NCI-H187 (cell line): ENCODE data around the gene NCKAP5.
"Not testable (repeated sequence)": the region's sequence is repeated elsewhere in the genome, so short reads cannot be mapped to it uniquely, and the experiment has no call there.

Experiments used
- DNase-seq, 2 experiments: peaks; one replicate each; lab custom pipeline; 2025; lab: John Stamatoyannopoulos, UW

The NCKAP5 gene

DNA sequence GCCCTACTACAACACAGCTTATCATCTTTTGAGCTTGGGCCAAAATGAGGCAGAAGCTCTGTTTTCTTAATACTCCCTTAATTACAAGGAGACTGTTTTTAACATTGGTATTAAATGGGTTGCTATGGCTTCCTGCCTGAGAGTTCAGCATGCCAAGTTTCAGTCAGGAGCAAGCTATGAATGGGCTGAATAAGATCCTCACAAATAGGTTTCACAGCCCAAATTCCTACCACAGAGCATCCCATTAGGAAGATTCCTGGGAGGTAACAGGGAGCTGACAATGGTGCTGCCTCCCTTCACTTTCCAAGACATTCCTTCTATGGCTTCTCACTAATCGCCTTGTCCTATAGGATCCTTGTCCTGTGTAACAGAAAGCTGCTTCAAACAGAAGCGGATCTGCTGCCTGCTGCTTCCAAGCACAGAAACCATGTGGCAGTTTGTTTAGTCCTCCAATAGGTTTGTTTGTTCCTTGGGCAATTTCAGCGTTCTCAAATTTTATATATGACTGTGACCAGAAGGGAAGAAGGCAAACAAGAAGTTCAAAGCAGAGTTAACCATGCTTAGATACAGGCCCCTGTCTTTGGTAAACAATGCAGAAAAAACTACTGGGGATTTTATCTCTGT is 70.9 kb downstream of the NCKAP5 start:
- no peak for DNase-seq

DNA sequence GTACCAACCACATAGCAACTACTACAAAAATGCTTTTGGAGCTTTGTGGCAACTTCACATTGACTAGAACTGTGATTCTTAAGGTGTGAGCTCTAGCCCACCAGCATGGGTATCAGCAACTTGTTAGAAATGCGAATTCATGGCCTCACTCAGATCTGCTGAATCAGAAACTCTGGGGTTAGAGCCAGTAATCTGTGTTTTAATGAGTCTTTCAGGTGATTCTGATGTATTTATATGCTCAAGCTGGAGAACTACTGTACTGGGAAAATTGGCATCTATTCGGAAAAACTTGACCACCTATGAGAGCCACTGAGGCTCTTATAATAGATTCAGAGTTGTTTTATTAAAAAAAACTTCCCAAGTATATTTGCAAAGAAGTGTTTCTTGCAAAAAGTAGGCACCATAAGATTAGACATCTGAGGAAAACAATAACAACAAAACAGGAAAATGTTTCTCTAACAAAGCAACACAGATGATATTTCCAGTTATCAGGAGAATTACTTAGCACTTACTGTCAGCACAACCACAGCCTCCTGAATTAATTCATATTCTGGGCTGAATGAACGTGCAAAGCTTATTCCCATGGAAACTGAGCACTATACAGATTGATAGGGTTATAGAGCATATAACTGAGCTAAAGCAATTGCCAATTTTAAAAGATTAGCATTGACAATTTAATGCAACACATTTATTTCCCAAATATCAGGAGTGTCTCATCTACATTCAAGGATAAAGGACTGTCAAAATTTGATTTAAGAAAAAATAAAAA is 71.6 kb downstream of the NCKAP5 start:
- DNase-seq = no peak

DNA sequence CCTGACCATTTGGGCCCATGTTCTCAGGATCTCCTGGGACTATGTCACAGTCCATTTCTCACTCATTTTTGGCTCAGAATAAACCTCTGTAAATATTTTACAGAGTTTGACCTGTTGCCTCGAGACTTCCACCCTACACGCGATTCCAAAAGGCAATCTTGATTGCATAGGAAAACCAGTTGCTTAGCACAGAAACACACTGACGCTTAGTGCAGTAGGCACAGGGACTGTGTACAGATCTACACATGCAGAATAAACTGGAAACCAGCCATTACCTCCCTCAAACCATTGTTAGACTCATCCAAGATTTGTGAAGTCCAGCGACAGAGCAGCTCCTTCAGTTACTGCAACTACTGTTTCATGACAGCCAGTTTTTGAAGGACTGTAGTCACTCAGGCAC is 73.0 kb downstream of the NCKAP5 start:
- DNase-seq = no peak

DNA sequence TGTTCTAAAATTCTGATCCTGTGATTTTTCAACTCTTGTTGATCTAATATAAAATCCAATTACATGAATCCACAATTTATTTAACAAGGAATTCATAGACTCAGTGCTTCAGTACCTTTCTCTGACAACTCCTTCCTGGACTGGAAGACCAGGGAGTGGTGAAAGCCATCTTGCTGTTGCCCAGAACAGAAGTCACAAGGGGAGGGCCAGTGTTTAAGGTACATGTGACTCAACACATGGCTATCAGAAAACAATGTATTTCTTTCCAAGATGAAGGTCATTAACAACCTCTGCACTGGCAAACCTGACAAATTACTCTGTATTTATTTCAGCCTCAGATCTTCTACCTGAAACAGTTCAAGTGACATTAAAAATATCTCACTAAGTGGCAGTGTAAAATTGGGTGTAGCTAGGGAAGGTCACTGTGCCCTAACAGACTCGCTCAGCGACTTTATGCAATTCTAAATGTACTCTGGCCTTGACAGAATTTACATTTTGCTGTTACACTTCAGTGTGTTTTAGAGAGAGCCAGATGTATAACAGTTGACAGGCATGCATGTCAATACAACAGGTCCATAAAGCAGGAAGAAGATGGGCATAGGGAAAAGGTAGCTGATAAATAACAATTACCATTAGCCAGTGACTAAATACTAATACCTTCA is 75.4 kb downstream of the NCKAP5 start:
- no peak for DNase-seq

DNA sequence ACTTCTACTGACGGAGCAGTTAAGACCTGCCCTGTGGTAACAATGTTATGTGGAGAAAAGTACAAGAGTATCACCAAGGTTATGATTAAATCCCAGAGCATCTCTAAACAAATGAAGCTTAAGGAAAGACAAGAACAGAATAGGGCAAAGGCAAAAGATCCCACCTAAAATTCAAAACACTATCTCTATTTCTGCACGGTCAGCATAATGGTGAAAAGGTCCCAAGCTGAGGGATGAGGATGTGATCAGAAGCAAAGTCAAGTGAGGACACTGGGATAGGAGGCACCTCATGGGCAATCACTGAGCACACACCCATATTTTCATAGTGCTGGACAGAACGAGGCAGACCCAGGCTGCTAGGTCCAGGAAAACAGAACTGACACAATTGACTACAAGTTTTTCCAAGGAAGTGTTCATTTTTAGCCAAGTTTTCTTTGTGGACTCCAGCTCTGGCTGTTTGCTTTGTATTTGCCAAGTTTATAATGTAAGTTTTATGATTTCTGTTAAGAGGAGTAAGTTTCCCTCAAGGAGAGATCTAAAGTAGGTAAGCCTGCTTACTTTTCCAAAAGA is 77.8 kb downstream of the NCKAP5 start:
- DNase-seq = no peak

DNA sequence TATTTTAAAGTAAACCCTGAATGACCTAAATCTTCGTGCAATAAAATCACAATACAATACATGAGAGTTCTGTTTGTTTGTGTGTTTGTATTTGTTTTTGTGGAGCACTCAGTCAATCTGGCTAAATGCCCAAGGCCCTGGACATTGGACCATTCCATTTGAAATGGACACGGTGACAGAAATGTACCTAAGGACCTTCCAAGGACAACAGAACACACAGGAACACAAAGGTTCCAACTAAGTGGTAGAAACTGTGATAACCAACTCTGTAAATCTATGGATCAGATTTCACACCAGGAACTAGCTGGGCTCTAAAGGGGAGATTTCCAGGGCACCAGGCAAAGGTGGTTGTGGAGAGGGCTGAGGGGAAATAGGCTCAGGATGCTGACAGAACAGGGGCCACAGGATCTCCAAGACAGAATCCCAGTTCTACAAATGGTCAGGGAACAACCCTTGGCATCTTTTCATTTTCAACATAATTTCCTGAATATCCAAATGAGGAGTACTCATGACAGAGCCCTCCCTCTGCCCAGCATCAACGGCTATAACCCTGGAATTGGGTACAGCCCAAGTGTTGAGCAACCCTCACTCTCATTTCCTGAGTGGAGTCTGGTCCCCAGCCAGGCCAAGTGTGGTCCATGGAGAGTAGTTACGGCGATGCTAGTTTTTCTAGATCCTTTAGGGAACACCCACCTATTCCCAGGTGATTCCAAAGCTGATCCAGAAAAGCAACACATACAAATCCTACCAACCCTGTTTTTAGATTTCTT is 78.4 kb downstream of the NCKAP5 start:
- no peak for DNase-seq

DNA sequence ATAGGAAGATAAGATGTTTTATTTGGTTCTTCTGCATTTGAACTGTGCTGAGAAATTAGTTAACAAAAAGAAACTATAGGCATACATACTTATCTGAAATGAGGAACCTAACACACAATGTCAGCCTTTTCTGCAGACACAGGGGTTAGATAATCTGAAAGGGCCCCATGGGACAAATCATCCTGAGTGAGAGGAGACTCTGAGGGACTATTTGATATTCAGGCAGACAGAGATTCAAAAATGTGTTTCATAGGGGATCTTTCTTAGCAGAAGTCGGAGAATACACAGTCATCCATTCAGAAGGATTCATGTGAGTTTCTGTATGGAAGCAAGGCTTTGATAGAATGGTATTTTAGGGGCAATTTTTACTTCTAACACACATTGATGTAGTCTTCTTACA is 79.1 kb downstream of the NCKAP5 start:
- DNase-seq = no peak

DNA sequence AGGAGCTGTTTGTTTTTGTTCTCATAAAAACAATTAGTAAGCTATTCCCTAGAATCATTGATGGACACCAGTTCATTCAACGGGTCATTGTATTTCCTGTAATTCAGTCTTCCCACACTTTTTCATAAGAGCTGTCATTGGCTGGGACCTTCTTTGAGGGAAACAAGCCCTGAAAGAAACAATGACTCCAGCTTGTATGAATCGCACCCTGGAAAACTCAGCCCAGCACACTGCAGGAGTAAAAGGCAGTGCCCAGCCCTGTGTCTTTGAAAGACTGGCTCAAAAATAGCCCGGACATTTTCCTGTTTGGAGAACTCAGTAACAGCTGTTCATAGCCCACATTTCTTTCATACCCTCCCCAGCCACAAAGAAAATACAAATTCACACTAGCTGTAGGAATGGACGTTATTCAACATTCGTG is 81.5 kb downstream of the NCKAP5 start:
- no peak for DNase-seq

DNA sequence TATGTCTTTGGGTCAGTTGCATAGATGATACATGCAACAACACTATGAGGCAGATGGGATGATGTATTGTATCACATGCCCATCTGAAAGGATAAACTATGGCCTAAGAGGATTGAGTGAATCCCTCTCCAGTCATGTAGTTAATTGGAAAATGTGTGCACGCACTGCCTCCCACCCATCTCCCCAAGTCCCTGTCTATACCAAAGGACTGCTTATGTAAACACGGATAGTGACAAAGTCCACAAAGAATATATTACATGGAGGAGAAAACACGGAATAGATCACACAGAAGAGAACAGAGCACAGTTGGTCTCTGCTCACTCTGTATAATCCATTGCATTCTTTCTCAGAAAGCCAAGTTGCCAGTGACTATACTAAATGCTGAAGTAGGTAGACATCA is 82.4 kb downstream of the NCKAP5 start:
- DNase-seq = no peak

DNA sequence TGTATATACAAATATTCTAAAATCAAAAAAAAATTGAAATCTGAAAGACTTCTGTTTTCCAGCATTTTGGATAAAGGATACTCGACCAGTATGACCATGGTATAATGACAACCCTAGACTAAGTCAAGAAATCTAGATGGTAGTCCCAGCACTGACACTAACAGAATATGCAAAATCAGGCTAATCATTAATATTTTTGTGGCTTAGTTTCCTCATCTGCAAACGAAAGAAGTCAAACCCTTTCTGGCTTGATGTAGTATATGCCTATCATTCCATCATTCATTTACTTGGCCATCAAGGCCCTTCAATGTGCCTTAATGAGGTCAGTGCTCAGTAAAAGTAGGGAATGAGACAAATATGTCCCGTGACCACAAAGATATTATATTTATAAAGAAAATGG is 83.5 kb downstream of the NCKAP5 start:
- no peak for DNase-seq

DNA sequence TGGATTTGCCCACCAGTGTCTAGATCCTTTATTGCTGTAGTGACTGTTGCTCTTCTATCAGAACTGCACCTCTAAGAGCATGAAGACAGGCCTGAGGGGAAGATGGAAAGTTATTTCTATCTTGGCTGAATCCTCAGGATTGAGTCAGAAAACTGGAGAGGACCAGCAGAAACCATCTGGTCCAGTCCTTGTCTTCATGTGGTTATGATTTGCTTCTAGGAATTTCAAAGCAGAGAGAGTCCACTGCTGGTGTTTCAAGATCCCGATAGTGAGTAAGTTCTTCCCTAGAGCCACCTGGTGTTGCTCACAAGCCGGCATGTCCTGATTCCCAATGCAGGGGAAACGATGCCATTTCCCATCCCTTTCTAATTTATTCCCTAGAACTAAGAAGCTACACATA is 84.2 kb downstream of the NCKAP5 start:
- no peak for DNase-seq

DNA sequence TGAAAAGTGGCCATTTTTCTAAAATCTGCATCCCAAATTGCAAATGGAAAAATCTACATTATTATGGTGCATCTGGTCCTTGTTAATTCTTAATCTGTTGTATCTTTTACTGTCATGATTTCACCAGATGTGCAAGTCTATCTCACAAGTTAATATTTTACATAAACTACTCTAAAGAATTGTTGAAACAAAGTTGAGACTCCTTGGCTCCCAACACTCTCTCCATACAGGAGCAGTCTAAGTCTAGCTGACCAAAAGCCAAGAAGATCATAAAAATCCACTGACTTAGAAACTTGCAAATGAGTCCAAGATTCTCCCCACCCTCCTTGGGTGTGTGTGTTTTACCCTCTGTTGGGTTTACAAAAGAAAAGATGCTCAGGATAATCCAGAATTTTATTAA is 85.1 kb downstream of the NCKAP5 start:
- no peak for DNase-seq

DNA sequence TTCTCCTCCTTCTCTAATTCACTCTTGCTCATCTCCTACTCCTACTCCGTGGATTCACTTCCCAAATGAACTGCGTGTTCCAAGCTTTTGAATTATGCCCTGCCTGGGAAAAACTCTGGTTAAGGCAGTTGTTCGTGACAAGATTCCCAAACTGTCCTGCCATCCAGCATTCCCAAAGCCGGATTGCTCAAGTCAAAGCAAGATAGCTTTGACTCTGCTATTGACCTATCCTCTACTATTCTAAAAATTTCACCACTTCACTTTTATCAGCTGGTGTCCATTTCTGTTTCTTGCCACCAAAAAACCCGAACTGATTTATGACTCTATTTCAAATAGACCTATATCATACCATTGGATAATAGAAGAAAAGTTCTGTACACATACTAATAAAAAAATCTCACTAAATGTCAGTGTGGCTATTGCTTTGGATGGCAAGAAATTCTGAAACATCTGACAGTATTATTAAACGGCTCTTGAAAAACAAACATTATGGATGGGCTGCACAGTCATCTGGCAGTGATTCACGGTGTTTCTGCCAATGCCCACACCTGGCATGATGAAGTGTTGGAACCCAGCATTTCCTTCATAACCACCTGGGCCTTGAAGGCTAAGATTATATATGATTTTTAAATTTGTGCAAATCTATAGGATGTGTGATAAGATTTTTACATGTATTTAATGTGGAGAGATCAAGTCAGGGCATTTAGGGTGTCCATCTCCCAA is 87.4 kb downstream of the NCKAP5 start:
- no peak for DNase-seq

DNA sequence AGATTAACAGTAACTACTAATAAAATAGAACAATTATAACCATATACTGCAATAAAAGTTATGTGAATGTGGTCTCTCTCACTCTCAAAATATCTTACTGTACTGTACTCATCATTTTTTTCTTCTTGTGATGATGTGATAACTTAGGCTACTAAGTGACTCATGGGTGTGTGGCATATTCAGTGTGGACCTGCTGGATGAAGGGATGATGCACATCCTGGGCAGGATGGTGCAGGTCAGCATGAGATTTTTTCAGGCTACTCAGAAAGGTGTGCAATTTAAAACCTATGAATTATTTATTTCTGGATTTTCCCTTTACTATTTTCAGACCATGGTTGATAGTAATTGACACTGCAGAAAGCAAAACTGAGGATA is 90.7 kb downstream of the NCKAP5 start:
- no peak for DNase-seq

DNA sequence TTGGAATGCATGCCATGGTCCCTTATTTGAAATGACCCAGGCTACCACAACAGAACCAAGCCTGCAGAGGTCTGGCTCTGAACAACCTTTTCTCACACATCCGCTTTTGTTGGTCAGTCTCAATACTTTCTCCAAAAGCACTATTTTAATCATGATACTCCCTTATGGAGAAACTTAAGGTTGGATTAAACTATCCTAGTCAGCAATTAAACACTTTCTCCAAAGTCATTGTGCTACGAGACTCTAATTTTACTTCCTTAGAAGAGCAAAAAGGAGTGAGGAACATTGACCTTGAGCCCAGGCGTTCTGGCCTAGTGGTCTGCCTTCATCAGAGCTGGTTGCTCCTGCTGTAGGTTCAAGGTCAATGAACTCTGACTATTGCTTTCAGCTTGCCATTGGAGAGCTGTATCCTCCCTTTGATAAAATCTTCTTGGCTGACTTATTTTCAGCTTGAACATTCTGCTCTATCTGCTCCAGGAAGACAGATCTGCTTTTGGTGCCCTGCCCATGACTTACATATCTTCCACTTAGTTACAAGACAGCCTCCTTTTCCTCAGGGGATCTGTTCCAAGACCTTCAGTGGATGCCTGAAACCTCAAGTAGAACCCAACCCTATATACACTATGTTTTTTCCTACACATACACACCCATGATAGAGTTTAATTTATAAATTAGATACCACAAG is 91.2 kb downstream of the NCKAP5 start:
- DNase-seq = no peak

DNA sequence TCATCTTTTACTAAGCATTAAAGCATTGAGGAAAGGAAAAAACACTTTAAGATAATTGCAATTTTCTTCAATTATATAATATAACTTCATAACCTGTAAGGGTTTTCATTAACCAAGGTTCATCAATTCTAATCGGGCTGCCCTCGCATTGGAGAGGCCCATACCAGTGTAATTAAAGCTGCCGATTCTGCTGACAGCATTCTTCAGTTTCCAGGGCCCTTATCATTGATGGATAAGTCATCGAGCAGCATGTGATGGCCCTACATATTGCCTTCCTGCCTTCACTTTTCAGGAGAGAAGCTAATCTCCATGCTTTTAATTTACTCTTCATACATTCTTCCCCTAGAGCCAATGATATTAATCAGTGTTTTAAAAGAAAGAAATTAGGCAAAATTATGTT is 92.0 kb downstream of the NCKAP5 start:
- no peak for DNase-seq

DNA sequence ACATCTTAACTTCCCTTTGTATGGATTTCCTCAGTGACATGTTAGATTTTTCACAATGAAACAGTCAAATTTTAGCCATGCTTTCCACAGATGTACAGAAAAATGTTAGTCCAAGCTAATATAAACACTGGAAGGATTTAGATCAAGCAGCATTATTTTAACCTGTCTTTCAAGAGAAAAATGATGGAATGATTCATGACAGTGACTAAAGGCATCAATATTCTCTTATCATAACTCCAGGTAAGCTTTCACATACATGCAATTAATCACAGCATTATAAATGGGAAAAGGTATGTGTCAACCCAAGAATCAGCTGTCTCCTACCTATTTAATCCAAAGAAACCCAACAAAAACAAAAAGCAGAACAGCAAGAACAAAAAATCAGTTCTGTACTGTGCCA is 92.7 kb downstream of the NCKAP5 start:
- no peak for DNase-seq

DNA sequence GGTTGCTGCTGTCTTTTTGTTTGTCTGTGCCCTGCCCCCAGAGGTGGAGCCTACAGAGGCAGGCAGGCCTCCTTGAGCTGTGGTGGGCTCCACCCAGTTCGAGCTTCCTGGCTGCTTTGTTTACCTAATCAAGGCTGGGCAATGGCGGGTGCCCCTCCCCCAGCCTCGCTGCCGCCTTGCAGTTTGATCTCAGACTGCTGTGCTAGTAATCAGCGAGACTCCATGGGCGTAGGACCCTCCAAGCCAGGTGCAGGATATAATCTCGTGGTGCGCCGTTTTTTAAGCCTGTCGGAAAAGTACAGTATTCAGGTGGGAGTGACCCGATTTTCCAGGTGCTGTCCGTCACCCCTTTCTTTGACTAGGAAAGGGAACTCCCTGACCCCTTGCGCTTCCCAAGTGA is 97.8 kb downstream of the NCKAP5 start:
- not testable (repeated sequence) for DNase-seq

DNA sequence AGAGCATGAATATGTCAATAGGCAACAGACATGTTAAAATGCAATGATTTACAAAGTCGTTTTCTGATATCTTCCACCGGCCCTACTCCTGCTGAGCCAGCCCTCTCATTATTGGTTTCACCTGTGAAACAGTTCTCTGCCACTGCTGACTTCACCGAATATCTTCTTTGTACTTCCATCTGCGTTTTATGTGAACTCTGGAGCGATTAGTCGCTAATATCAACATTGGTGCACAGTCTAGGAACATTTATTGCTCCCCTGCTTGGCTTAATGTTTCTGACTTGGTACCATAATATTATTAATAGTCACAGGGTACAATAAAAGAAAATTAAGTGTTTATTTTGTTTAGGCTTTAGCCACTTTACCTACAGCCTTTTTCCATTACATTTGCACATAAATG is 105.5 kb downstream of the NCKAP5 start:
- no peak for DNase-seq

DNA sequence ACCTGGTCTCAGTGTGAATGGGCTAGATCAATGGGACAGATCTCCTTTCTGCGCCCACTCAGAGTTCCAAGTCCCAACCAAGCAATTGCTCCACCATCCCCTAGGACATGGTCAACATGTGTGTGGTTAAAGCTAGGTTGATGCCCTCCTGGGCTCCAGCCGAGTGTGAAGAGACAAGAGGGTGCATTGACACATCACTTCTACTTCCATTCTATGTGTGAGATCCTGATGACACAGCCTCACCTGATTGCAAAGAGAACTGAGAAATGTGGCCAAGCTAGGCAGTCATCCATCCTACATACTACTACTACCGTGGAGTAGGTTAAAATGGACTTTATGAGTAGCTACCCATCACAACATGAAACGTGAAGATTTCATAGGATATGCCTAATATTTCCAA is 106.8 kb downstream of the NCKAP5 start:
- DNase-seq = no peak

DNA sequence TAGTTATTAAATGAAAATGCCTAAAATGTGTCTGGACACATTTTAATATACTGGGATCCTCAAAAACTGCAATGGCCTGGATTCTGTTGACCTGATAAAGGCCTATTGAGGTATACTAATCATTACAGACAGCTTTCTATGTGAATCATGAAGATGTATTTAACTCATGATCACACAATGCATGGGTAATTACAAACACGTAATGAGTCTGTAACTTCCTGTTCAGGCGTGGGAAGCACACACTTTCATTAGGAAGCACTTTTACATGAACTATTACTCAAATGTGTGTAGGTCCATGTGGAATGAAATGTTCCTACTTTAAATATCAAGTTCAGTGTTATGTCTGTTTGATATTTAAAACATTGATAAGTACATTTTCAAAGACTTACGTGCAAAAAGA is 108.7 kb downstream of the NCKAP5 start:
- DNase-seq = no peak
